WTC11 (cell line): ENCODE results near the gene NUP37. TPM values are rescaled to one million over a fixed set of nuclear protein-coding genes. Genes with fewer than 3 reads are reported as not detected.

Source experiments
- ATAC-seq: fragments of 200-7000 bp; cut with Tn5 transposase; 2 replicates; pipeline ENCODE4 v1.10.0; 2021; ENCODE audit warnings: mild to moderate bottlenecking, moderate library complexity
- CTCF ChIA-PET: fragments of 300-600 bp; sonication (Branson Sonifier 250); formaldehyde crosslinking; loops from one replicate; lab custom pipeline; 2021; ENCODE audit warnings: antibody characterized with exemption; lab: Charles Lee
- POLR2A ChIA-PET: fragments of 350-600 bp; sonication (Branson Sonifier 250); formaldehyde crosslinking; loops from one replicate; lab custom pipeline; 2021; ENCODE audit warnings: antibody characterized with exemption; lab: Charles Lee
- DNase-seq: peaks from one replicate; pipeline ENCODE4 v3.0.0; 2021; ENCODE audit warnings: low spot score
- H3K27ac Mint-ChIP-seq: 2 replicates; pipeline ENCODE4 v1.8.0; 2021; ENCODE audit warnings: mixed read lengths
- H3K27me3 Mint-ChIP-seq: 2 replicates; pipeline ENCODE4 v1.8.0; 2021; ENCODE audit warnings: low read depth, mild to moderate bottlenecking, moderate library complexity, mixed read lengths
- H3K36me3 Mint-ChIP-seq: 2 replicates; pipeline ENCODE4 v1.8.0; 2021; ENCODE audit warnings: mixed read lengths
- H3K4me1 Mint-ChIP-seq: 2 replicates; pipeline ENCODE4 v1.8.0; 2022; ENCODE audit warnings: mixed read lengths
- H3K4me3 Mint-ChIP-seq: 2 replicates; pipeline ENCODE4 v1.8.0; 2021; ENCODE audit warnings: mild to moderate bottlenecking, moderate library complexity, mixed read lengths
- H3K9me3 Mint-ChIP-seq: 2 replicates; pipeline ENCODE4 v1.8.0; 2021; ENCODE audit warnings: mixed read lengths
- ATF1 ChIP-seq: sonication (generic); formaldehyde crosslinking; IDR thresholded peaks from 2 replicates; pipeline ENCODE4 v1.8.1; 2023; ENCODE audit warnings: mild to moderate bottlenecking, moderate library complexity, missing genetic modification reagents
- CBFB ChIP-seq: sonication (generic); formaldehyde crosslinking; IDR thresholded peaks from 2 replicates; pipeline ENCODE4 v1.8.1; 2022; ENCODE audit warnings: mild to moderate bottlenecking, low read depth, missing genetic modification reagents
- CREM ChIP-seq: sonication (generic); formaldehyde crosslinking; IDR thresholded peaks from 2 replicates; pipeline ENCODE4 v1.8.1; 2022; ENCODE audit warnings: mild to moderate bottlenecking, missing genetic modification reagents, moderate library complexity
- ELF4 ChIP-seq: sonication (generic); formaldehyde crosslinking; IDR thresholded peaks from 2 replicates; pipeline ENCODE4 v1.8.1; 2022; ENCODE audit warnings: low read depth, mild to moderate bottlenecking, moderate library complexity, missing genetic modification reagents
- ESRRA ChIP-seq: sonication (generic); formaldehyde crosslinking; IDR thresholded peaks from 2 replicates; pipeline ENCODE4 v1.8.1; 2022; ENCODE audit warnings: mild to moderate bottlenecking, missing genetic modification reagents, borderline replicate concordance
- ETV6 ChIP-seq: sonication (generic); formaldehyde crosslinking; IDR thresholded peaks from 2 replicates; pipeline ENCODE4 v1.8.1; 2022; ENCODE audit warnings: mild to moderate bottlenecking, missing genetic modification reagents
- FOXJ3 ChIP-seq: sonication (generic); formaldehyde crosslinking; IDR thresholded peaks from 2 replicates; pipeline ENCODE4 v1.9.0; 2021; ENCODE audit warnings: missing genetic modification reagents, mild to moderate bottlenecking, borderline replicate concordance
- GRHL2 ChIP-seq: fragments of 250-450 bp; sonication (Bioruptor Pico); IDR thresholded peaks from 2 replicates; pipeline ENCODE4 v1.8.0; 2022; ENCODE audit warnings: mild to moderate bottlenecking, moderate library complexity; ENCODE audit not compliant: insufficient replicate concordance, severe bottlenecking
- JAZF1 ChIP-seq: fragments of 250-450 bp; sonication (Bioruptor Pico); IDR thresholded peaks from 2 replicates; pipeline ENCODE4 v1.9.0; 2021; ENCODE audit warnings: moderate library complexity, mild to moderate bottlenecking, inconsistent platforms
- NFYB ChIP-seq: sonication (generic); formaldehyde crosslinking; conservative IDR thresholded peaks from 2 replicates; pipeline ENCODE4 v1.8.0; 2022; ENCODE audit warnings: low read depth, missing genetic modification reagents
- NR2C2 ChIP-seq: sonication (generic); formaldehyde crosslinking; IDR thresholded peaks from 2 replicates; pipeline ENCODE4 v1.8.0; 2022; ENCODE audit warnings: mild to moderate bottlenecking, missing genetic modification reagents
- OVOL2 ChIP-seq: fragments of 250-450 bp; sonication (Bioruptor Pico); IDR thresholded peaks from 2 replicates; pipeline ENCODE4 v1.9.0; 2021; ENCODE audit warnings: mild to moderate bottlenecking, borderline replicate concordance
- PRRX2 ChIP-seq: fragments of 250-450 bp; sonication (Bioruptor Pico); IDR thresholded peaks from 2 replicates; pipeline ENCODE4 v1.8.0; 2021; ENCODE audit warnings: mild to moderate bottlenecking
- RORB ChIP-seq: fragments of 250-450 bp; sonication (Bioruptor Pico); IDR thresholded peaks from 2 replicates; pipeline ENCODE4 v1.9.0; 2021; ENCODE audit warnings: mild to moderate bottlenecking
- SMAD4 ChIP-seq: sonication (generic); formaldehyde crosslinking; IDR thresholded peaks from 2 replicates; pipeline ENCODE4 v1.8.0; 2022; ENCODE audit warnings: mild to moderate bottlenecking, missing genetic modification reagents
- SOX15 ChIP-seq: fragments of 250-450 bp; sonication (Bioruptor Pico); IDR thresholded peaks from 2 replicates; pipeline ENCODE4 v1.9.0; 2021; ENCODE audit warnings: mild to moderate bottlenecking
- USF2 ChIP-seq: sonication (generic); formaldehyde crosslinking; IDR thresholded peaks from 2 replicates; pipeline ENCODE4 v1.8.1; 2023; ENCODE audit warnings: mild to moderate bottlenecking, missing genetic modification reagents, moderate library complexity
- ZNF121 ChIP-seq: sonication (generic); formaldehyde crosslinking; IDR thresholded peaks from 2 replicates; pipeline ENCODE4 v1.8.0; 2023; ENCODE audit warnings: missing genetic modification reagents
- ZNF281 ChIP-seq: sonication (generic); formaldehyde crosslinking; IDR thresholded peaks from 2 replicates; pipeline ENCODE4 v1.8.0; 2023; ENCODE audit warnings: mild to moderate bottlenecking, missing genetic modification reagents
- total RNA-seq: library from RNA; stranded (reverse); gene quantifications from 3 replicates; pipeline ENCODE4 v1.2.3, GENCODE V29; 2021
- TF ChIP-seq, protein P1 (sequence below): sonication (generic); formaldehyde crosslinking; IDR thresholded peaks from 2 replicates; pipeline ENCODE4 v1.8.0; 2022; ENCODE audit warnings: mild to moderate bottlenecking, missing genetic modification reagents
- TF ChIP-seq, protein P2 (sequence below): sonication (generic); formaldehyde crosslinking; IDR thresholded peaks from 2 replicates; pipeline ENCODE4 v1.8.1; 2023; ENCODE audit warnings: mild to moderate bottlenecking, missing genetic modification reagents
- TF ChIP-seq, protein P3 (sequence below): sonication (generic); formaldehyde crosslinking; IDR thresholded peaks from 2 replicates; pipeline ENCODE4 v1.8.1; 2022; ENCODE audit warnings: missing genetic modification reagents, borderline replicate concordance
- TF ChIP-seq, protein P4 (sequence below): sonication (generic); formaldehyde crosslinking; IDR thresholded peaks from 2 replicates; pipeline ENCODE4 v1.8.1; 2023; ENCODE audit warnings: mild to moderate bottlenecking, missing genetic modification reagents, moderate library complexity
- TF ChIP-seq, protein P5 (sequence below): sonication (generic); formaldehyde crosslinking; IDR thresholded peaks from 2 replicates; pipeline ENCODE4 v1.8.1; 2022; ENCODE audit warnings: mild to moderate bottlenecking, missing genetic modification reagents, moderate library complexity, borderline replicate concordance

NUP37 gene
- total RNA-seq, 1 experiment from 2014 or later, result 58.4 TPM

GRCh38 chr12:102026728-102027127 lies 93.2 kb downstream of the NUP37 start (continued):
- TF ChIP-seq SMAD4 (CRISPR knock-in tag) (no peak), NR2C2 (CRISPR knock-in tag) (no peak), ESRRA (CRISPR knock-in tag) (no peak)

DNA sequence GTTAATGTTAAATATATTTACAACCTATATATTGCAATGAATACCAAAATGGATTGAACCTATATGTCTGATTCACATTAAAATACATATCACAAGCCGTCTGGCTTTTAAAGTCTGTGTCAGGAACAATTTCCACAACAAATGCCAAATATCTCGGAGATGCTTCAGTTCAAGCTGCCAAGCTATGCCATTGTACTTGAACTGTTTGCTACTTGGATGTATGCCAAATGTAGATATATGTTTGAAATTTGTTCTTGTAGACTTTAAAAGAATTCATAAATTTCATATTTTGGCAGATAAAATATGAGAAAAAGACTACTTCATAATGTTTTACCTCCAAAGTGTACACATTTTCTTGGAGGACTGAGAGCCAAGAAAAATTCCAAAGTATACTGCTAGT lies 95.1 kb downstream of the NUP37 start:
- DNase-seq (no peak), ATAC-seq (no peak)
- no peaks in the 10 kb centered on the region for H3K4me1 Mint-ChIP-seq
- CTCF ChIA-PET, result no interaction called here
- no peak overlapping the region for H3K27ac Mint-ChIP-seq
- H3K36me3 Mint-ChIP-seq, result no peaks in the 10 kb centered on the region
- TF ChIP-seq, protein P1, sequence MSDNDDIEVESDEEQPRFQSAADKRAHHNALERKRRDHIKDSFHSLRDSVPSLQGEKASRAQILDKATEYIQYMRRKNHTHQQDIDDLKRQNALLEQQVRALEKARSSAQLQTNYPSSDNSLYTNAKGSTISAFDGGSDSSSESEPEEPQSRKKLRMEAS, result no peak
- TF ChIP-seq USF2 (CRISPR knock-in tag) (no peak), CBFB (CRISPR knock-in tag) (no peak), SOX15 (no peak), ETV6 (CRISPR knock-in tag) (no peak), RORB (CRISPR knock-in tag) (no peak), ESRRA (CRISPR knock-in tag) (no peak), CREM (CRISPR knock-in tag) (no peak), PRRX2 (CRISPR knock-in tag) (no peak), JAZF1 (CRISPR knock-in tag) (no peak), ELF4 (no peak), FOXJ3 (CRISPR knock-in tag) (no peak), ZNF121 (CRISPR knock-in tag) (no peak), GRHL2 (no peak), ATF1 (CRISPR knock-in tag) (no peak), NFYB (CRISPR knock-in tag) (no peak)
- TF ChIP-seq, protein P2, sequence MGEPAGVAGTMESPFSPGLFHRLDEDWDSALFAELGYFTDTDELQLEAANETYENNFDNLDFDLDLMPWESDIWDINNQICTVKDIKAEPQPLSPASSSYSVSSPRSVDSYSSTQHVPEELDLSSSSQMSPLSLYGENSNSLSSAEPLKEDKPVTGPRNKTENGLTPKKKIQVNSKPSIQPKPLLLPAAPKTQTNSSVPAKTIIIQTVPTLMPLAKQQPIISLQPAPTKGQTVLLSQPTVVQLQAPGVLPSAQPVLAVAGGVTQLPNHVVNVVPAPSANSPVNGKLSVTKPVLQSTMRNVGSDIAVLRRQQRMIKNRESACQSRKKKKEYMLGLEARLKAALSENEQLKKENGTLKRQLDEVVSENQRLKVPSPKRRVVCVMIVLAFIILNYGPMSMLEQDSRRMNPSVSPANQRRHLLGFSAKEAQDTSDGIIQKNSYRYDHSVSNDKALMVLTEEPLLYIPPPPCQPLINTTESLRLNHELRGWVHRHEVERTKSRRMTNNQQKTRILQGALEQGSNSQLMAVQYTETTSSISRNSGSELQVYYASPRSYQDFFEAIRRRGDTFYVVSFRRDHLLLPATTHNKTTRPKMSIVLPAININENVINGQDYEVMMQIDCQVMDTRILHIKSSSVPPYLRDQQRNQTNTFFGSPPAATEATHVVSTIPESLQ (CRISPR knock-in tag), result no peak
- TF ChIP-seq, protein P3, sequence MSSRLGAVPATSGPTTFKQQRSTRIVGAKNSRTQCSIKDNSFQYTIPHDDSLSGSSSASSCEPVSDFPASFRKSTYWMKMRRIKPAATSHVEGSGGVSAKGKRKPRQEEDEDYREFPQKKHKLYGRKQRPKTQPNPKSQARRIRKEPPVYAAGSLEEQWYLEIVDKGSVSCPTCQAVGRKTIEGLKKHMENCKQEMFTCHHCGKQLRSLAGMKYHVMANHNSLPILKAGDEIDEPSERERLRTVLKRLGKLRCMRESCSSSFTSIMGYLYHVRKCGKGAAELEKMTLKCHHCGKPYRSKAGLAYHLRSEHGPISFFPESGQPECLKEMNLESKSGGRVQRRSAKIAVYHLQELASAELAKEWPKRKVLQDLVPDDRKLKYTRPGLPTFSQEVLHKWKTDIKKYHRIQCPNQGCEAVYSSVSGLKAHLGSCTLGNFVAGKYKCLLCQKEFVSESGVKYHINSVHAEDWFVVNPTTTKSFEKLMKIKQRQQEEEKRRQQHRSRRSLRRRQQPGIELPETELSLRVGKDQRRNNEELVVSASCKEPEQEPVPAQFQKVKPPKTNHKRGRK (CRISPR knock-in tag), result no peak
- no peak overlapping the region for H3K4me3 Mint-ChIP-seq
- H3K9me3 Mint-ChIP-seq, result no peaks in the 10 kb centered on the region
- POLR2A ChIA-PET, result no interaction called here
- no peaks in the 10 kb centered on the region for H3K27me3 Mint-ChIP-seq

DNA sequence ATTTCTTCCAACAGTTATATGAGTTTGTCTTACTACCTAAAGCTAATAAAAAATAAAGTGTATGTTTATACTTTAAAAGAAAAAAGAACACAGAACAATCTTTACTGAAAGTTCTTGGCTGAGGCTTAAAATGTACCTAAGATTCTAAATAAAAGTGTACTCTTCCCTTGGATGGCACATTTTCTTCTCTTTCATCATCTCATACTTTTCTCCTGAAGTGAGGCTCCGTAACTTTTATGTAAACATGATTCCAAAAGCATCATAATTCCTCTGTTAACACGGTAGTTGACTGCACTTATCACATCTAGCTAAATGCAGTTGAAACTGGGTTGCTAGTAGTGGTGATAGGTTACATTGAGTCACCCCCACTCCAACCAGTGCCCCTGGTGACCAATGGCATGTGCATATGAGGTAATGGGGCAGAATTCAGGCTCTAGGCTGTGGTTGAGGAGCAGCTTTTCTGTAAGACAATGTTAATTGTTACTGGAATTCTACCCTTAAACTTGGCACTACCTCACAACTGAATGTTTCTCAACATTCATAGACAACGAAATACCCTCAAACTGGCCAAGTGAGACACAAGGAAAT lies 96.5 kb downstream of the NUP37 start:
- Mint-ChIP-seq H3K36me3 (no peaks in the 10 kb centered on the region), H3K27ac (no peak overlapping the region), H3K4me1 (no peaks in the 10 kb centered on the region), H3K4me3 (no peak overlapping the region), H3K27me3 (no peaks in the 10 kb centered on the region), H3K9me3 (peaks cover under 1% of the 10 kb centered on the region; the same call in 1 of the 2 replicates)
- DNase-seq (no peak), ATAC-seq (peak; percentile 32)
- CTCF ChIA-PET, result no interaction called here
- TF ChIP-seq, protein P4, sequence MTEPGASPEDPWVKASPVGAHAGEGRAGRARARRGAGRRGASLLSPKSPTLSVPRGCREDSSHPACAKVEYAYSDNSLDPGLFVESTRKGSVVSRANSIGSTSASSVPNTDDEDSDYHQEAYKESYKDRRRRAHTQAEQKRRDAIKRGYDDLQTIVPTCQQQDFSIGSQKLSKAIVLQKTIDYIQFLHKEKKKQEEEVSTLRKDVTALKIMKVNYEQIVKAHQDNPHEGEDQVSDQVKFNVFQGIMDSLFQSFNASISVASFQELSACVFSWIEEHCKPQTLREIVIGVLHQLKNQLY (CRISPR knock-in tag), result no peak
- TF ChIP-seq ZNF281 (CRISPR knock-in tag) (no peak), OVOL2 (CRISPR knock-in tag) (no peak)
- TF ChIP-seq, protein P5, sequence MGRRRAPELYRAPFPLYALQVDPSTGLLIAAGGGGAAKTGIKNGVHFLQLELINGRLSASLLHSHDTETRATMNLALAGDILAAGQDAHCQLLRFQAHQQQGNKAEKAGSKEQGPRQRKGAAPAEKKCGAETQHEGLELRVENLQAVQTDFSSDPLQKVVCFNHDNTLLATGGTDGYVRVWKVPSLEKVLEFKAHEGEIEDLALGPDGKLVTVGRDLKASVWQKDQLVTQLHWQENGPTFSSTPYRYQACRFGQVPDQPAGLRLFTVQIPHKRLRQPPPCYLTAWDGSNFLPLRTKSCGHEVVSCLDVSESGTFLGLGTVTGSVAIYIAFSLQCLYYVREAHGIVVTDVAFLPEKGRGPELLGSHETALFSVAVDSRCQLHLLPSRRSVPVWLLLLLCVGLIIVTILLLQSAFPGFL (CRISPR knock-in tag), result no peak
- POLR2A ChIA-PET, result no interaction called here
